ENCODE measurements around the gene SLC17A3. TPM values are rescaled to one million over a fixed set of nuclear protein-coding genes. Genes with fewer than 3 reads are reported as not detected.

The SLC17A3 gene
- total and polyA plus RNA-seq, 12 donors: not detected

DNA sequence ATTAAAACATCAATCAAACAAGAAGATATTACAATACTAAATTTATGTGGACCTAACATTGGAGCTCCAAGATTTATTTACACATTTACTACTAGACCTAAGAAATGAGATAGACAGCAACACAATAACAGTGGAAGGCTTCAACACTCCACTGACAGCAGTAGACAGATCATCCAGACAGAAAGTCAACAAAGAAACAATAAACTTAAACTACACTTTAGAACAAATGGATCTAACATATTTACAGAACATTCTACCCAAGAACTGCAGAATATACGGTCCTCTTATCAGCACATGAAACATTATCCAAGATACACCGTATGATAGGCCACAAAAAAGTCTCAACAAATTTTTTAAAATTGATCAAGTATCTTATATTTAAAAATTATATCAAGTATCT is 69.2 kb downstream of the SLC17A3 start:
- peaks cover 0 to 8% (median 0%) of the 10 kb centered on the region in 11 donors for H3K9me3 ChIP-seq
- no peak for DNase-seq
- intact Hi-C loops (cut with DNase I): no loop called here
- 81 to 86% methylated on average over 2 of the region's 2 CpGs for WGBS, 2 donors
- no peak for TF ChIP-seq CTCF (IDR thresholded peaks at IDR 0.05)
- peaks cover 0 to 6% (median 0%) of the 10 kb centered on the region in 7 donors for H3K27me3 ChIP-seq
- H3K4me1 ChIP-seq: no peaks in the 10 kb centered on the region
- no peaks in the 10 kb centered on the region for H3K36me3 ChIP-seq
- ATAC-seq: no peak
- H3K4me3 ChIP-seq: no peak overlapping the region
- no peak overlapping the region for H3K27ac ChIP-seq

DNA sequence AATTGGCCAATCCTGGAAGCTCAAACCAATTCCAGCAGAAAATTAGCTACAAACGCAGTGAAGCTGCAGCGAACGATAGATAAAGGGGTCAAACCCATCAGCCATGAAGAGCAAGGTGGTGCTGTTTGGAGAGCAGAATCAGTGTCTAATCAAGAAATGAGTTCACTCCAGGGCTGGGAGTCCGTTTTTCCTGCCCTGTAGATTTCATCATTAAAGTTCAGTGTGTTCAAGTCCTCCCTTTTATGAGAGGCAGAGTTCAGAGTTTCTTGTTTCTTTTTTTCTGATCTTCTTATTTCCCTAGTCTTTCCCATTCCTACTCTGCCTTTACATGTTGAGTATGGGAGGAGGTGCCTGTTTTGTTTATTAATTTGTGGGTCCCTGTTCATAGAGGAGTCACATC is 72.6 kb downstream of the SLC17A3 start:
- H3K4me1 ChIP-seq: no peaks in the 10 kb centered on the region
- ATAC-seq (no peak), DNase-seq (no peak)
- intact Hi-C loops (cut with DNase I): no loop called here
- no peaks in the 10 kb centered on the region for H3K36me3 ChIP-seq
- TF ChIP-seq CTCF (IDR thresholded peaks at IDR 0.05): no peak
- peaks cover 0 to 8% (median 0%) of the 10 kb centered on the region in 11 donors for H3K9me3 ChIP-seq
- H3K27me3 ChIP-seq: peaks cover 0 to 6% (median 0%) of the 10 kb centered on the region in 7 donors
- no peak overlapping the region for H3K27ac ChIP-seq
- no peak overlapping the region for H3K4me3 ChIP-seq
- WGBS, 2 donors: 67 to 74% methylated on average over 4 of the region's 4 CpGs

Other genes starting within 250 kb of the SLC17A3 start
- gene SCGN, start 222.0 kb downstream of the SLC17A3 start, total RNA-seq: 1 to 10 TPM in 3 of 10 donors, under 1 TPM in 5, not detected in 2; 0.26 to 2.7 (median 0.60) TPM
- 1 to 10 TPM; 2.0 to 2.6 TPM for gene SCGN, start 222.0 kb downstream of the SLC17A3 start, polyA plus RNA-seq
- gene SLC17A4, start 119.5 kb downstream of the SLC17A3 start, total RNA-seq: not detected
- gene SLC17A4, start 119.5 kb downstream of the SLC17A3 start, polyA plus RNA-seq: not detected
- gene SLC17A1, start 42.2 kb downstream of the SLC17A3 start, total RNA-seq: not detected
- not detected for gene SLC17A1, start 42.2 kb downstream of the SLC17A3 start, polyA plus RNA-seq
- not detected for gene SLC17A2, start 56.4 kb upstream of the SLC17A3 start, total RNA-seq
- not detected for gene SLC17A2, start 56.4 kb upstream of the SLC17A3 start, polyA plus RNA-seq
- 1 to 10 TPM; 1.3 to 5.4 (median 2.7) TPM for gene TRIM38, start 88.6 kb upstream of the SLC17A3 start, total RNA-seq
- gene TRIM38, start 88.6 kb upstream of the SLC17A3 start, polyA plus RNA-seq: 1 to 10 TPM; 1.3 to 3.7 TPM
- 1 to 10 TPM; 2.4 to 7.7 (median 4.7) TPM for gene HFE, start 213.2 kb upstream of the SLC17A3 start, total RNA-seq
- gene HFE, start 213.2 kb upstream of the SLC17A3 start, polyA plus RNA-seq: 1 to 10 TPM; 1.4 to 2.5 TPM

Measured in heart right ventricle (tissue), 16 donors.